ENCODE measurements around the gene PDIK1L. TPM values are rescaled to one million over a fixed set of nuclear protein-coding genes. Genes with fewer than 3 reads are reported as not detected.

PDIK1L gene
- polyA plus RNA-seq, 3 donors, result 1.2 to 2.5 (median 2.3) TPM

- H4K20me1 ChIP-seq (ENCODE audit: insufficient read depth, low read length), result no peaks in the 10 kb centered on the region
- Mint-ChIP-seq H3K4me3 (peak overlapping the region; percentile 74 to 92), H3K36me3 (peaks cover 0 to 2% of the 10 kb centered on the region in 2 donors), H3K27ac (peak overlapping the region in 1 of 7 donors; percentile 35), H3K9me3 (peaks cover 0 to 8% (median 0%) of the 10 kb centered on the region in 7 donors), H3K4me1 (peaks cover 19% of the 10 kb centered on the region), H3K27me3 (ENCODE audit: low read depth in 3 of 3) (peaks cover 59 to 66% (median 63%) of the 10 kb centered on the region in 3 donors)
- no peaks in the 10 kb centered on the region for H3K9me3 ChIP-seq (replicated peaks in 1 of 2; ENCODE audit: control insufficient read depth in 1 of 2, insufficient read depth in 1 of 2, low read length in 2 of 2)
- H3K4me2 ChIP-seq (replicated peaks; ENCODE audit: extremely low read depth, low read length, poor library complexity, severe bottlenecking), result peak overlapping the region; percentile 88
- TF ChIP-seq CTCF (IDR thresholded peaks at IDR 0.05), result no peak
- no peak for DNase-seq
- no peaks in the 10 kb centered on the region for H3K36me3 ChIP-seq (replicated peaks in 1 of 2; ENCODE audit: control insufficient read depth in 1 of 2, insufficient read depth in 2 of 2, low read length in 2 of 2)
- peaks cover 22 to 31% of the 10 kb centered on the region in 2 donors for H3K4me1 ChIP-seq (ENCODE audit: control insufficient read depth in 1 of 2, insufficient read depth in 2 of 2, low read length in 2 of 2)
- intact Hi-C loops (cut with micrococcal nuclease), result loop anchor here in 1 of 2 donors (5.0 kb wide), 2 partner anchors 40 to 55 kb away; no protein-coding TSS in a partner anchor
- peak overlapping the region; percentile 40 for H3K9ac ChIP-seq (ENCODE audit: insufficient read depth, low read length, poor library complexity, severe bottlenecking)
- H3K27me3 ChIP-seq (ENCODE audit: control insufficient read depth in 2 of 2, insufficient read depth in 2 of 2, low read length in 2 of 2), result peaks cover 13 to 52% of the 10 kb centered on the region in 2 donors
- peak overlapping the region; percentile 26 to 75 (median 34) for H3K4me3 ChIP-seq (replicated peaks in 1 of 3; ENCODE audit: low read depth in 2 of 3, low read length in 3 of 3)
- 22% methylated on average over 17 of the region's 21 CpGs for WGBS (ENCODE audit: insufficient coverage)
- peak overlapping the region; percentile 85 for H2AFZ ChIP-seq (ENCODE audit: insufficient read depth, low read depth, low read length, poor library complexity, severe bottlenecking)
- no peak overlapping the region for H3K27ac ChIP-seq (ENCODE audit: low read depth in 1 of 2, low read length in 2 of 2)
- no peaks in the 10 kb centered on the region for H3K79me2 ChIP-seq (ENCODE audit: insufficient read depth, low read length)
These were observed 50.6 kb downstream of the PDIK1L start for GRCh38 chr1:26162220-26162709.

GRCh38 chr1:26163684-26164035 lies 52.0 kb downstream of the PDIK1L start:
- no peaks in the 10 kb centered on the region for H3K79me2 ChIP-seq (ENCODE audit: insufficient read depth, low read length)
- H3K27ac ChIP-seq (ENCODE audit: low read depth in 1 of 2, low read length in 2 of 2), result no peak overlapping the region
- WGBS (ENCODE audit: insufficient coverage), result 84% methylated on average over 4 of the region's 9 CpGs
- H4K20me1 ChIP-seq (ENCODE audit: insufficient read depth, low read length), result no peaks in the 10 kb centered on the region
- intact Hi-C loops (cut with micrococcal nuclease), result loop anchor here (1.0 to 5.0 kb wide), 3 partner anchors 41 to 58 kb away; no protein-coding TSS in a partner anchor
- H3K36me3 ChIP-seq (replicated peaks in 1 of 2; ENCODE audit: control insufficient read depth in 1 of 2, insufficient read depth in 2 of 2, low read length in 2 of 2), result no peaks in the 10 kb centered on the region
- DNase-seq, result no peak
- H3K9ac ChIP-seq (ENCODE audit: insufficient read depth, low read length, poor library complexity, severe bottlenecking), result peak overlapping the region; percentile 53
- Mint-ChIP-seq H3K9me3 (peaks cover 0 to 9% (median 0%) of the 10 kb centered on the region in 7 donors), H3K27ac (no peak overlapping the region), H3K27me3 (ENCODE audit: low read depth in 3 of 3) (peaks cover 46 to 58% (median 57%) of the 10 kb centered on the region in 3 donors), H3K36me3 (peaks cover 0 to 2% of the 10 kb centered on the region in 2 donors), H3K4me1 (peaks cover 19% of the 10 kb centered on the region), H3K4me3 (peak overlapping the region; percentile 50 to 82)
- no peak for TF ChIP-seq CTCF (IDR thresholded peaks at IDR 0.05)
- H3K4me2 ChIP-seq (replicated peaks; ENCODE audit: extremely low read depth, low read length, poor library complexity, severe bottlenecking), result peak overlapping the region; percentile 73
- peak overlapping the region; percentile 80 for H2AFZ ChIP-seq (ENCODE audit: insufficient read depth, low read depth, low read length, poor library complexity, severe bottlenecking)
- H3K4me1 ChIP-seq (ENCODE audit: control insufficient read depth in 1 of 2, insufficient read depth in 2 of 2, low read length in 2 of 2), result peaks cover 22 to 31% of the 10 kb centered on the region in 2 donors
- H3K9me3 ChIP-seq (replicated peaks in 1 of 2; ENCODE audit: control insufficient read depth in 1 of 2, insufficient read depth in 1 of 2, low read length in 2 of 2), result no peaks in the 10 kb centered on the region
- peaks cover 13 to 50% of the 10 kb centered on the region in 2 donors for H3K27me3 ChIP-seq (ENCODE audit: control insufficient read depth in 2 of 2, insufficient read depth in 2 of 2, low read length in 2 of 2)
- H3K4me3 ChIP-seq (replicated peaks in 1 of 3; ENCODE audit: low read depth in 2 of 3, low read length in 3 of 3), result peak overlapping the region in 2 of 3 experiments; percentile 19 to 68

Data from CD14-positive monocyte (primary cell).